HG03097 (cell line): Measurements from ENCODE around the gene QSOX1.

ENCODE experiments used
- ATAC-seq: cut with Tn5 transposase; IDR thresholded peaks from one replicate; pipeline ENCODE4 v1.9.1; 2021; ENCODE audit not compliant: unreplicated experiment, low FRiP score

The QSOX1 gene

DNA sequence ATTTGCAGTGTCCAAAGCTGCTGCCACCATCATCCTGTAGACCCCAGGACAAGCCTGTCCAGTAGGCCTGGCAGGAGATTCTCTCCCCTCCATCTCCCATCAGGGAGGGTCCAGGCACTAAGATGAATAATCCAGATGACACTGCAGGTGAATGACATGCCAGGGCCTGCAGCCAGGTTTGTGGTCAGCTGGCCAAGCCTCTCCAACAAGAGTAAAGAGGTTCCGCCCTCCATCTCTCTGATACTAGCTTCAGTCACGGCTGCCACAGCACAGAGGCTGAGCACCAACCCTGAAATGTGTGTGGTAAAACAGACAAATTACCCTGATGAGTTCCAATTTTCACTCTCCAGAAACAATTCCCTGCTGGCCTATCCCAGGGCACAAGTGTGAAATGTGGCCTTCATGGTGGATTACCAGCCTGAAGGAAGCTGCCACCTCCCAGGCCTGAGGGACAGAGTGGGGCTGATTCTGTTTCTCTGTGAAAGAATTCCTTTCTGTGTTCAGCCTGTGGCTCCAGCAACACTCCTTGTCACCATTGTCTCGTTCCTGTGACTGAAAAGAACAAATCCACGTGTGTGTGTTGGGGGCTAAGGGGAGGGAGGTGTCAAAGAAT is 55.4 kb downstream of the QSOX1 start:
- no peak for ATAC-seq

DNA sequence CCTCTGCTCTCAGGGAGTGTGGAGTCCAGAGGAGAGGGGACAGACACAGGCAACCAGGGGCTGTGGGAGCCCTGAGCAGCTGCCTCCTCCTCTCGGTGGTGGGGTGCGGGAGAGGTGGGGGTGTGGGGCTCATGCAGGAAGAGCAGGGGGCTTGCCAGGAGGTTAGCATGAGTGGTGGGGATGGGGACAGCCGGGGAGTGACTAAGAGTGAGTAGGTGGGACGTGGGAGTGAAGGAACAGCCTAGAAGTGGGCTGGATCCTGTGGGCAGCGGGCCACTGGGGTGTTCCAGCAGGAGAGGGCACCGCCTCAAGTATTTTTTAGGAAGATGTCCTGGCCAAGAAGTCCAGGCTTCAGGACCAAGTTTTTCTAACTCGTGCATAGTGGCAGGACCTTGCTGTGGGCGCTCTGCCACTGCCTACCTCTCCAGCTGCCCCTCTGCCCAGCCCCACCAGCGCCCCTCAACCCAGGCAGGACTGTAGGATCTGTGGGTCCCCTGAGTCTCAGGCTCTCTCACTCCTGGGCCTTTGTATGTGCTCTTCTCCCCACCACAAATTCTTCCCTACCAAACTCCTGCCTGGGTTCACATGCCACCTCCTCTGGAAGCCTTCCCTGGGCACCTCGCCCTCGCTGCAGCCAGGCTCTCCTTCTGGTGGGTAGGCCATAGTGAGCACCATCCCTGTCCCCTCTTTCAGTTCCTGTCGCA is 56.6 kb downstream of the QSOX1 start:
- no peak for ATAC-seq

DNA sequence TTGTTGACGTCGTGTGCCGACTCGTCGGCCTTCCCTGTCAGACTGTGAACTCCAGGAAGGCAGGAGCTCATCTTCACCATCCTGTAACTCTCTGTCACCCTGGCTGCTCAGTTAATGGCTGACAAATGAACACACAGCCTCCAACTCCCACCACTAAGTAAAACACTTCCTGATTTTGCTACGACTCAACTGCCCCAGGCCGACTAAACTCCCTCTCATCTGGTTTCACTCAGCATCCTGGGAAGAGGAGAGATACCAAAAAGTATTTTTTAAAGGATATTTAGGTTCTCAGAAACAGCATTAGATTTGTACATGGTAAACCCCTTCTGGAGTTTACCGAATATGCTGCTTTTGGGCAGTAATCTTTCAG is 57.2 kb downstream of the QSOX1 start:
- no peak for ATAC-seq

DNA sequence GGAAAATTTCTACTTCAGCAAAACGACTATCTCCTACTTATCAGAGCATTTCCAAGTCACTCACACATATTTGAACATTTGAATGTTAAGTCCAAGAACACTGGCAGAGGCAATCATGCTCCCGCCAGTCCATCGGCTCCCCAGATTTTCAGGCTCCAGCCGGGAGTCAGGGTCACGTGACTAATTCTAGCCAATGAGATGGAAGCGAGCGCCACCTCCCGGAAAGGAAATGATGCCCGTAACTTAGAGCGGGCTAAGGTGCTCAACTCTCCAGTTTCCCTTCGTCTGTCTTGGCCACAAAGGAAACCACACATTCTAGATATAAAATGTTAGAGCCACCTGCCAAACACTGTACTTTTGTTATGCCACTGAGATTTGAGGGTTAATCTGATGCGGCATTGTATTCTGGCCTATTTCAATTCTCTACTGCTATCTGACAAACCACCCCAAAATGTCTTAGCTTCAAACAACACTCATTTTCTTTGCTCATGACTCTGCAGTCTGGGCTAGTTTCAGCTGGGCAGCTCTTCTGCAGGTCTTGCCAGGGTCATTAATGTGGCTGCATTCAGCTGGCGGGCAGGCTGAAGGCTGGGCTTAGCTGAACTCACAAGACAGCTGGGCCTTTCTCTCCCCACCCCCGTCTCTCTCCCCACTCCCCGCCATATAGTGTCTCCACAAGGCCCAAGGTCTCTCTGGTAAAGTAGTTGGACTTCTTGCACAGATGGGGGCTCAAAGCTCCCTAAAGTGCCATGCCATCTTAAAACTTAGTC is 58.9 kb downstream of the QSOX1 start:
- ATAC-seq: no peak

DNA sequence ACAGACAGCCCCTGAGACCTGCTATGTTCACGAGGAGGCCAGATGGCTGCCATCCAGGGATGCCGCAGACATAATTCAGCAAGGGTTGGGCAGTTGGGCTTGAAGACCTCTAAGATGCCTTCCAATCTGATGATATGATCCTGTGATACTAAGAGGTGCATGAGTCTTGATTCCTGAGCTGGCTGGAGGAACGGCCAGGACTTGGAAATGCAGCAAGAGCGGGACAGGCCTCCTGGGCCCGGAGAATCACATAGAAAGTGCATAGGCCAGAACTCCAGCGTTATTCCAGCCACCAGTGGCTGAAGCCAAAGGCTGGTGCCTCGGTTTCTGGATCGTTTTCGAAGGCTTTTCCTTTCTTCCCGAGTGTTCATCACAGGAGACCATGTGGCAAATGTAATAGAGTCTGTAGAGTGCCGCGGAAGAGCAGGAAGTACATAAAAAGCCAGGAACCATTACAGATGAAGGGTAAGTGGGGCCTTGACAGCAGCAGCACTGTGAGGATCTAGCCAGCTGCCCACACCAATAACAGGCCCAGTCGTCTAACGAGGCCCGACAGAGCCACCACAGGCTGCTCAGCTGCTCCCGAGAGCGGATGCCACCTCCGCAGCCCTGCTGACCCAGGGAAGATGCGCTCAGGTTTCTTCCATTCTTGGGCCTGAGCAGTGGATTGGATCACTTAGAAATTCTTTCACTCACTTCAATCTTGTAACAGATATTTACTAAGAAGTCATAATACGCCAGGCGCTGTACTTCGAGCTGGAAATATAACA is 61.4 kb downstream of the QSOX1 start:
- no peak for ATAC-seq

DNA sequence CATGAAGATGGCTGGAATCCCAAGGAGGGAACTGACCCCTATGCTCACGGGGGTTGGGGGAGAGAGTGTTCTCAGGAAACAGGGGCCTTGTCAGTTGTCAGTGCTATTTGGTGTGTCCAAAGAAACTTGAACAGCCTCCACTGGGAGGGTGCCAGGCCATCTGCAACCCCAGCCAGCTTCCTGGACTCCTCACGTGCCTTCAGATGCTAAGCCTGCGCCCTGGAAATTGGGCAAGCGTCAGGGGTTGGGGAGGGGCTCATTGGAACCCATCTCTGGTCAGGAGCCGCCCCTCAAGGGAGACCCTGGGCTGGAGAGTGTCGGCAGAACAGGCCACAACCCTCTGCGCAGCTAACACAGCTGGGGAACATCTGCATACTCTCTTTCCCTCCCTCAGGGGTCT is 62.3 kb downstream of the QSOX1 start:
- no peak for ATAC-seq

DNA sequence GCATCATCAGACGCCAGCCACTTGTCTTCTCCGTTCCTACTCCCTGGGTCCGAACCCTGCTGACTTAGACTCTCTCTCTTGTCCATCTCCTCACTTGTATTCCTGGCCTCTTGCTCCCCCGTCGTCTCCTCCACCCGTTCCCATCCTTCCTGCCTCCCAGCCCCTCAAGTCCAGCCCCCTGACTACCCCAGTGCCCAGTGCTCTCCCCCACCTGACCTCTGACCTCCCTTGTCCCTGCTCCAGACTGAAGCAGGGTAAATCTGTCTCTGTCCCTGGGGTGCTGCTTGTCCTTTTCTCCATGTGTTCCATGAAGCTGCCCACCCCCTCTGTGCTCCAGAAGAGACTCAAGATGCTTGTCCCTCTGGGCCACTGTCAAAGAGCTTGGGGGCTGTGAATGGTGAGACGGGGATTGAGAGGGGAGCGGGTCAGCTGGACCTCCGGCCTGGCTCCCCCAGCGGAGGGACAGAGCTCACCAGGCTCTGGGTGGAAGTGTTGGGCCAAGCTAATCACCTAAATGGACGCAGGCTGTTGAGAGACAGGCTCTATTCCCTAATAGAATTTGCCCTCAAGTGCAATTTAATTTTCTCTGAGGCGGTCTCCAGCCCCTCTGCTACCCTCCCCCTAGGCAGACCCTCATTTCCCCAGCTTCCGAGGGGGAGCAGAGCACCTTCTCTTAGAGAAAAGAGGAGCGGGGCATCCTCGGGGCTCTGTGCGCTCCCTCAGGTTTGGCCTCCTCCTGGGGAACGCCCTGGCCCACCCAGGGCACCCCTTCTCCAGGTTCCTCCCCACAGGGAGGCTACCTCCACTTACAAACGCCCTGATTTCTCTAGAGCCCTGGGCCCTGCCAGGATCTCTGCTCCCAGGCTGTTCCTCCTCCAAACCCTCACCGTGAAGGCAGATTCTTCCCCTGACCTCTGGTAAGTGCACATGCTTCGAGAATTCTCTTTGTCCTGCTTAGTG is 64.4 kb downstream of the QSOX1 start:
- ATAC-seq: no peak

DNA sequence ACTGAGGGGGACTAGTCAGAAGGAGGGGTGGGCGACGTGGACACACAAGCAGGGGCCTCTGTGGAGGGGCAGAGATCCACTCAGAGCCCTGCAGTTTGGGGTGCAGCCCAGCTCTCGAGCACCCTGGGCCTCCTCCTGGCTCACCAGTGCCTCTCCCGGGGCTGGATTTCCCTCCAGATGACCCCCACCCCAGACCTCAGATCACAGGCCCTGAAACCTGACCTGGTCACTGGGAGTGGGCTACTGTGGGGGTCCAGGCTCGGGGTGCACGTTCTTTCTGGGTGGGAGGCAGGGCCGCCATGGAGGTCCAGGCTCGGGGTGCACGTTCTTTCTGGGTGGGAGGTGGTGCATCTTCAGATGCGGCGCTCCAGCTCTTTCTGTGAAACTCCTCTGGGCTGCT is 65.1 kb downstream of the QSOX1 start:
- no peak for ATAC-seq

DNA sequence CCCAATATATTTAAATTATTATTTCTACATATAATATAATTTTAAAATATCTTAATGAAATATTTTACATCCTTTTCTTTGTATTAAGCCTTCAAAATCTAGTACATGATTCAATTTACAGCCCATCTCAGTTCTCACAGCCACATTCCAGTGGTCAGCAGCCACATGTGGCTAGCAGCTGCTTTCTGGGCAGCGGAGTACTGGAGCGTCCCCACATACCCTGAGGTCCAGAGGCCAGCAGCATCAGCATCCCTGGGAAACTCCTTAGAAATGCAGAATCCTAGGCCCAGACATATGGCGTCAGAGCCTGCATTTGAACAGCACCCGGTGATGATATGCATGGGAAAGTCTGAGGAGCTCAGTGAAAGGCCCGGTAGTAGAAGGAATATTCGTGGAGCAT is 66.8 kb downstream of the QSOX1 start:
- no peak for ATAC-seq

DNA sequence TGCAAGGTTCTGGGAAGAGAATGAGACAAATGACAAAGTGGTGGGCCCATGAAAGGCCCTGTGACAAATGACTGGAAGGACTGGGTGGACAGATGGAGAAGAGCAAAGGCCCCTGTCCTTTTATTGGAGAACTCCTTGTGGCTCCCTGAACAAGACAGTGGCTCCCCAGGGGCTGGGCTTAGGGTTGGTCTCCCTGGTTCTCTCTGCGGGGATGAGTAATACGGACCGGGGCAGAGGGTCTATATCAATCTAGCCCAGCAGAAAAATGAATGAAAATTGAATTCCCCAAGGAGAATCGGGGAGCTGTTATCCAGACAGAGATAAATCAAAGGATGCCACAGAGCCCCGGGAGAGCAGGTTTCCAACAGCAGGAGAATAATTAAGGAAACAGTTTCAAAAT is 70.2 kb downstream of the QSOX1 start:
- ATAC-seq: no peak

DNA sequence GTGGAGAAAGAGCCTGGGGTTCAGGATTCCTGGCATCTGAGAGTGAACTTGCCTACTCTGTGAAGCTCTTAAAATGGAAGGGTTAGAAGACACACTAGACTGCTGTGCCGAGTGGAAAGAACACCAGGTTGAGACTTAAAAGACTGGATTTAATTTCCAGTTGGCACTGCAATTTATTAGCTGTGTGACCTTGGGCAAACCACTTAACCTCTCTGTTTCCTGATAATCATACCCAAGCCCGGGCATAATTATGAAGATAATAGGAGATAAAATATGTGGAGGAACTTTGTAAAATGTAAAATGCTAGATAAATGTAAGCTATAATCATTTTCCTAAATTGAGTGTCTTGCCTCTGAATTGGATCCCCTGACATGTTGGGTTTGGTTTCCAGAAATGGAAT is 70.7 kb downstream of the QSOX1 start:
- no peak for ATAC-seq

DNA sequence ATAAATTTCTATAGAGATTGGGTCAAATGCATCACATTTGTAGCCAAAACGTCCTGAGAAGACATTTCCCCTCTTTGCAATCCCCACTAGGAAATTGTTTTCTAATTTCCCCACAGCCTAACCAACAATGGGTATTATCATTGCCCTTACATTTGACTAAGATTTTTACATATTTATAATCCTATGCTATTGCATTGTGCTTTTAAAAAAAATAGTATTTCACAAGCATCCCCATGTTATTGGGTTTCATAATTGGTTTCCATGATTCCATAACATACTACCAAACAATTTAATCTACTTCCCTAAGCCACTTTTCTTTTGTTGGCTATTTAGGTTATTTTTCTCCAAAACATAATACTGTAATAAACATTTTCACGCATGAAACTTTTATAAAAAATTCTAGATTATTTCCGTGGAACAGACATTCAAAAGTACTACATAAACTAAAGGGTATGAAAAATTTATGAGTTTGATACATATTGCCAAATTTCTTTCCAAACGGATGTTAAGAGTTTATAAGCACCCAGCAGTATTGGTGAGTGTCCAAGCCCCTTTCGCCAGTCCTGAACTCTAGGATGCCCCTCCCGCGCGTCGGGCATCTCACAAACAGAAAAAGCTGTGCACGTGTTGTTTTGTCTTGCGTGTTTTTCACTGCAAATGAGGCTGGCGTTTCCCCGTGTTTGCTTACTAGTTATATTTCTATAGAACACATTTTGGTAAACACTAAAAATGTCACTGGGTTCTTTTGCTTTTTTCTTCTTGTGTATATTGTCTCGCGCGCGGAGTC is 73.4 kb downstream of the QSOX1 start:
- ATAC-seq: no peak

DNA sequence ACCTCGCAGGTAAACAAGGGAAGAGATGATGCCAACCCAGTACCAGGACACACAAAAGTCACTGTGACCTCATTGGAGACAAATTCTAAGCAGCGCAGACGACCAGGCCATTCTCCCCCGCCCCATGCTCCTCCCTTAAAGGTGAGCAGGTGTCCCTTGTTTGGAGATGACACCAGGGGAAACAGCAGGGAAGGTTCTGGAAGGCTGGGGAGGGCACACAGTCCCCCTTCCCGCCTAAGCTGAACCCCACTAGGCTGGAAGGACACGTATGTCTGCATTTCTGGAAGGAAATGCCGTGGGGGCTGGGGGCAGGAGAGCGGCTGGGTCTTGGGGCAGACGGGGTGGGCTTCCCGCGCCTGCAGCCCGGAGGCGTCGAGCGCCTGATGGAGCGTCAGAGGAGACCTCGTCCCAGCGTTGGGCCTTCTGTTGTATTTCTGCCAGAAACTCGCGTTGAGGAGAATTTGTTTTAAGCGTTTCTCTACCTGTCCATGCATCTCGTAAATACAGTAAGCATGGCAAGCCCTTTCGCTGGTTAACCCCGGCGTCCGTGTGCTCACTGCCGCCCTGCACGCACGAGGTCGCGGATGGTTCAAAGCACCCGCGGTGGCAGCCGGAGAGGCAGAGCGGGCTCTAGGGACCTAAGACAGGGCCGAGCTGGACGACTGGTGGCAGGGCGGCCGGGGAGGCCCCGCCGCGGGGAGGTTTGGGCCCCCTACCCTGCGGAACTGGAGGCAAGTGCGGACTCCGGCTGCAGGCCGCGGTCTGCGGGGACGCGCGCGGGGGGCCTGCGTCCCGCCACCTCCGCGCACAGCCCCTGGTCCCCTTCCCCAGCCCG is 74.2 kb downstream of the QSOX1 start:
- no peak for ATAC-seq

DNA sequence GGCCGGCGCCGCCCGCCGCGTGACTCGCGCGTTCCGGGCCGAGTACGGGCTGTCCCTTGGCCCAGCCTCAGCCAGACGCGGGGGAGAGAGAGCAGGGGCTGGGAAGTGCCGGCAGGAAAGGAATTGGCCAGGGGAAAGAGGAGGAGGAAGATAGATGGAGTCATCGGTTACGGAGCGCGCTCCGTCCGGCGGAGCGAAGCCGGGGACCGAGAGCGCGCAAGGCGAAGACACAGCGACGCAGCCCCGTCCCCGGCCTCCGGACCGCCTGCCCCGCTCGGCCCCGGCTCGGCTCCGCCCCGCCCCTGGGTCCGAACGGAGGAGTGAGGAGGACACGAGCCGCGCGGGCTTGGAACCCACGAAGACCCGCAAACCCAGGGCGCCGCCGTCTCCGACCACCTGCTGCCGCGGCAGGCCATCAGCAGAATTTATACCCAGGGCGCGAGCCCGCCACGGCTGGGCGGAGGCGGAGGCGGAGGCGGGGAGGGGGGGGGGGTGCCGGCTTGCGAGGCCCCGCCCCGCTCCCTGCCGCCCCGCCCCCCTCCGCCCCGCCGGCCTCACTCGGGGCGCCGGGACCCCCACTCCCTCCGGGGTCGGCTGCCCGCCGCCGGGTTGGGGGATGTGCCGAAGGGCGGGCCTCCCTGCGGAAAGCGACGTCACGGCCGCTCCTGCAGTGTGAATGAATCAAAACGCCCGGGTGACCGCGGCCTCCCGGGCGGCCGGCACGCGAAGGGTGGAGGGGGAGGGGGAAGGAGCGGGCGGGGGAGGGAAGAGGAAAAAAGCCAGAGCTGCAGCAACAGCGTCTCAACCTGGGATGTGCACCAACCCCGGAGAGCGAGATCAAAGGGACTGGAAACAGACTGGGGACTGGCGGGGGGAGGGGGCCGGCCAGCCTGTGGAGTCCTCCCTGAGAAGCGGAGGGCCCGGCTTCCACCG is 75.1 kb downstream of the QSOX1 start, which contains the start of gene LHX4:
TSS of gene LHX4 (plus strand) at position 782 of the 933 bp plus-strand sequence. CDS start 266 bp downstream, outside the sequence.
- ATAC-seq: no peak

DNA sequence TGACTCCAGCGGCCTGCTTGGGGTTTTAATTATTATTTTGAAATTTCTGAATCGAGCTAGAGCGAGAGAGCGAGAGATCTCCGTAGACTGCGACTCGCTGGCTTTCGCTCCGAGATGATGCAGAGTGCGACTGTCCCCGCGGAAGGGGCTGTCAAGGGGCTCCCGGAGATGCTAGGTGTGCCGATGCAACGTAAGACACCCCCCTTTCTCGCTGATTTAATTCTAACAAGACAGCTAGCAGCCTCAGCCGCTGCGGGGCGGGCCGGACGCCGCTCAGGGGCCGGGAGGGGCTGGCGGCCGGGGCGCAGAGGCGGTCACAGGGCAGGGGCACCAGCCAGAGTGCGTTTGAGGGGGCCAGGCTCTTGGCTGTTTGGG is 75.7 kb downstream of the QSOX1 start:
- ATAC-seq: no peak

DNA sequence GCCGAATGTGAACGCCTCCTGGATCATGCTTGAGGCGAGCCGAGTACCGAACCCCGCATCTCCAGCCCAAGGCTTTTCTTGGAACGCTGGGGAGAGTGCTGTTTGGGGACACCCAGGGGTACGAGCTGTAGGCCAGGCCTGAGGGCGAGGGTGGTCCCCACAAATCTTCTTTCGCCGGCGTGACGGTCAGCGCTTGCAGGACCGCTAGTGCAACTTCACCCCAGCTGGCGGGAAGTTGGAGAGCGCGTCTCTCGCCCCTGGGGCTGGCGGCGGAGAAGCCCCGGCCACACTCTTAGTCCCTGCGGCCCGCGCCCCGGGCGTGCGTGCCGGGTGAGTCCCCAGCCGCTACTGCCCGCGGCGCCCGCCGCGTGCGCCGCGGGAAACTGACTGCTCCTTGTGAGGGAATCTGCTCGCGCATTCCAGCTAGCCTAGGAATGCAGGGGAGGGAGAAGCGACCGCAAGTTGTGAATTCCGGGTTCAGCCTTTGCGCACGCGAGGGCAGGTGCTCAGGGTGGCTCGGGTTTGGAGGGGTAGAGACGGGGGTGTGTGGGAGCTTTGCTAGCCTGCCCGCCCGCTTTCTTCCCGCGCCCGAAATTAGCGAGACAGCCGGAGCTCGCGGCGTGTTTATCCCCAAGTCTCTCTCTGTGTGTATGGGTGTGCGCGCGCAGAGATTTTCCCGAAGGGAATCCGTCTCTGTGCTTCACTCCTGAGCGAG is 76.3 kb downstream of the QSOX1 start:
- no peak for ATAC-seq

DNA sequence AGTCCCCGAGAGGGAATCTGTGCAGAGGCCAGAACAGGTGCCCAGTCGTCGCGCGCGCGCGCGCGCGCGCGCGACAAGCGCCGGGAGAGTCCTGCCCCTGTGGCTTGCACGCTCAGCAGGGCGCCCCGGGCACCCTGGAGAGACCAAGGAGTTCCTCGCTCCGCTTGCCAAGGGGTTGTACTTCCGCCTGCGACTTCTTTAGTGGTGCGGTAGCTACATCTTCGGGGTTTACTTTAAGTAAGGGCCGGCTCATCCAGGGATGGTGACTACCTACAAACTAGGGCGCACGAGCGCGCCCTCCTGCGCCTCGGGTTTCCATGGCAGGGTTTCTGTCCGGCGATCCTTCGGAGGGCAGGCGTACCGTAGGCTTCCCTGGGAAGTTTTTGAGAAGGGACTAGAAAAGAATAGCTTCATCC is 76.8 kb downstream of the QSOX1 start:
- no peak for ATAC-seq
